Measurements from ENCODE around the gene NEK5. TPM values are rescaled to one million over a fixed set of nuclear protein-coding genes. Genes with fewer than 3 reads are reported as not detected.

The NEK5 gene
- total and polyA plus RNA-seq, 2 donors (not counting 3 experiments of a cell fraction or from before 2014, with no cell fraction given): 0.03 to 0.18 TPM

- POLR2A ChIA-PET: no interaction called here
- CTCF ChIA-PET: interaction anchor here (1.6 to 6.7 kb wide), 3 partner anchors 14 to 129 kb away, joined by 3 to 45 read pairs (median 7); partner anchors contain the start of genes ALG11 and NEK5
These were observed 131.1 kb downstream of the NEK5 start for GRCh38 chr13:51997641-51998330.

More at GRCh38 chr13:51997641-51998330, 131.1 kb downstream of the NEK5 start:
- no peak overlapping the region for H3K9ac ChIP-seq (replicated peaks; ENCODE audit: extremely low read depth, insufficient read depth, low read length)
- no peak overlapping the region for H2AFZ ChIP-seq (ENCODE audit: low read depth, low read length)
- H3K27me3 ChIP-seq (ENCODE audit: control insufficient read depth in 2 of 2, insufficient read depth in 2 of 2, low read length in 2 of 2): peaks cover 17 to 19% of the 10 kb centered on the region in 2 experiments
- no peak for FAIRE-seq
- no peak overlapping the region for H3K4me3 ChIP-seq (replicated peaks in 1 of 3; ENCODE audit: insufficient read depth in 1 of 3, low read depth in 1 of 3, low read length in 3 of 3)
- no TSS peak for BruUV-seq (replicated peaks)
- H3K4me1 ChIP-seq (ENCODE audit: control insufficient read depth, extremely low read depth, insufficient read depth, low read length): no peaks in the 10 kb centered on the region
- no peaks in the 10 kb centered on the region for H3K9me3 ChIP-seq (replicated peaks; ENCODE audit: control insufficient read depth, insufficient read depth, low read length)
- no peaks in the 10 kb centered on the region for H3K36me3 ChIP-seq (ENCODE audit: control insufficient read depth in 2 of 2, extremely low read depth in 1 of 2, insufficient read depth in 2 of 2, low read length in 2 of 2)
- H3K9me1 ChIP-seq (replicated peaks; ENCODE audit: control insufficient read depth, extremely low read depth, insufficient read depth, low read length): no peaks in the 10 kb centered on the region
- no peaks in the 10 kb centered on the region for H3K79me2 ChIP-seq (ENCODE audit: control insufficient read depth, insufficient read depth, low read length)
- intact Hi-C loops (cut with micrococcal nuclease): no loop called here
- TF ChIP-seq FOS (IDR thresholded peaks at IDR 0.05; ENCODE audit: borderline replicate concordance, insufficient read depth, low read length) (no peak), JUN (IDR thresholded peaks at IDR 0.05; ENCODE audit: borderline replicate concordance, insufficient read depth, insufficient read length, low read depth) (no peak), POLR2A (IDR thresholded peaks at IDR 0.05; ENCODE audit: low read depth, low read length) (no peak), MYC (IDR thresholded peaks at IDR 0.05; ENCODE audit: low read depth, low read length) (no peak), EZH2 (IDR thresholded peaks at IDR 0.05; ENCODE audit: borderline replicate concordance, low read depth, low read length, severe bottlenecking) (no peak), POLR2AphosphoS5 (IDR thresholded peaks at IDR 0.05; ENCODE audit: insufficient read depth, low read depth, low read length) (no peak), GATA2 (IDR thresholded peaks at IDR 0.05; ENCODE audit: insufficient read depth, insufficient read length, low read depth, low read length) (no peak)
- TF ChIP-seq, protein P1, sequence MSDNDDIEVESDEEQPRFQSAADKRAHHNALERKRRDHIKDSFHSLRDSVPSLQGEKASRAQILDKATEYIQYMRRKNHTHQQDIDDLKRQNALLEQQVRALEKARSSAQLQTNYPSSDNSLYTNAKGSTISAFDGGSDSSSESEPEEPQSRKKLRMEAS (IDR thresholded peaks at IDR 0.05; ENCODE audit: insufficient read depth, insufficient read length): no peak
- TF ChIP-seq, protein P2, sequence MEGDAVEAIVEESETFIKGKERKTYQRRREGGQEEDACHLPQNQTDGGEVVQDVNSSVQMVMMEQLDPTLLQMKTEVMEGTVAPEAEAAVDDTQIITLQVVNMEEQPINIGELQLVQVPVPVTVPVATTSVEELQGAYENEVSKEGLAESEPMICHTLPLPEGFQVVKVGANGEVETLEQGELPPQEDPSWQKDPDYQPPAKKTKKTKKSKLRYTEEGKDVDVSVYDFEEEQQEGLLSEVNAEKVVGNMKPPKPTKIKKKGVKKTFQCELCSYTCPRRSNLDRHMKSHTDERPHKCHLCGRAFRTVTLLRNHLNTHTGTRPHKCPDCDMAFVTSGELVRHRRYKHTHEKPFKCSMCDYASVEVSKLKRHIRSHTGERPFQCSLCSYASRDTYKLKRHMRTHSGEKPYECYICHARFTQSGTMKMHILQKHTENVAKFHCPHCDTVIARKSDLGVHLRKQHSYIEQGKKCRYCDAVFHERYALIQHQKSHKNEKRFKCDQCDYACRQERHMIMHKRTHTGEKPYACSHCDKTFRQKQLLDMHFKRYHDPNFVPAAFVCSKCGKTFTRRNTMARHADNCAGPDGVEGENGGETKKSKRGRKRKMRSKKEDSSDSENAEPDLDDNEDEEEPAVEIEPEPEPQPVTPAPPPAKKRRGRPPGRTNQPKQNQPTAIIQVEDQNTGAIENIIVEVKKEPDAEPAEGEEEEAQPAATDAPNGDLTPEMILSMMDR (IDR thresholded peaks at IDR 0.05; ENCODE audit: extremely low read depth in 1 of 2, insufficient read depth in 1 of 2, low read depth in 1 of 2, low read length in 2 of 2): no peak
- H3K4me2 ChIP-seq (ENCODE audit: insufficient read depth, low read length): no peak overlapping the region
- dilution Hi-C loops (cut with MboI; ENCODE audit: extremely low pct_ligation_motif_present, low sequenced_read_pairs): no loop called here
- no peak for DNase-seq (ENCODE audit: low read depth, low spot score)
- H4K20me1 ChIP-seq (replicated peaks; ENCODE audit: control insufficient read depth, extremely low read depth, insufficient read depth, low read length): no peaks in the 10 kb centered on the region
- H3K27ac ChIP-seq (ENCODE audit: insufficient read depth, low read depth, low read length): no peak overlapping the region

All from endothelial cell of umbilical vein (primary cell).